NCI-H187 (cell line): ENCODE measurements around the gene VAV1.
"Not testable (repeated sequence)": the region's sequence is repeated elsewhere in the genome, so short reads cannot be mapped to it uniquely, and the experiment has no call there.

Experiments
- DNase-seq, 2 experiments: peaks; one replicate each; lab custom pipeline; 2025; lab: John Stamatoyannopoulos, UW

The VAV1 gene

GRCh38 chr19:6761053-6761676, 11.3 kb upstream of the VAV1 start:
- DNase-seq: no peak

GRCh38 chr19:6762253-6762797, 10.2 kb upstream of the VAV1 start:
- DNase-seq: not testable (repeated sequence)

DNA sequence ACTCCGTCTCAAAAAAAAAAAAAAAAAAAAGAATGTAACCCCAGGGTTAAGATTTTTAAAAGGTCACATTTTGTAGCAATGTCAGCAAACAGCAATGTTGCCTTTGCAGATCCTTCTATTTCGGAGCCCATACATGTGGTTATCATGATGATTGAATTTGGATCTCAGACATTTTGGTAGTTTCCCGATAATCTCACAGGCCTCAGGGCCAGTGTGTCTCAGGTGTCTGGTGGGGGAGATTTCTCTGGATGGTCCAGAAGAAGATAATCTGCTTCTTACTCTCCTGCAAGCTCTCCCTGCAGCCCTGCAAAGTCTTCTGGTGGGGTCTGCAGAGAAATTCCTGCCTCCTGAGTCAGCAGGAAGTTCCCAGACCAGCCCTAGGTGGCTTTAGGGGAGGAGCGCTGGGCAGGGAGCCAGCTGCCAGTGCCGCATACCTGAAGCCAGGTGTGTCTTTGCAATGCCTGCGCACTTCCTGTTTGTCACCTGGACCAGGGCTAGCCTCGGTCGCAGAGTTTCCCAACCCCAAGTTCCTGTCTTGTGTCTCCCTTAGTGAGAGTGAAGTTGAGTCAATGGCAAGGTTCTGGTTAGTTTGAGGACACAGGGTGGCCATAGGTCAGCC, 6.7 kb upstream of the VAV1 start:
- DNase-seq: no peak

DNA sequence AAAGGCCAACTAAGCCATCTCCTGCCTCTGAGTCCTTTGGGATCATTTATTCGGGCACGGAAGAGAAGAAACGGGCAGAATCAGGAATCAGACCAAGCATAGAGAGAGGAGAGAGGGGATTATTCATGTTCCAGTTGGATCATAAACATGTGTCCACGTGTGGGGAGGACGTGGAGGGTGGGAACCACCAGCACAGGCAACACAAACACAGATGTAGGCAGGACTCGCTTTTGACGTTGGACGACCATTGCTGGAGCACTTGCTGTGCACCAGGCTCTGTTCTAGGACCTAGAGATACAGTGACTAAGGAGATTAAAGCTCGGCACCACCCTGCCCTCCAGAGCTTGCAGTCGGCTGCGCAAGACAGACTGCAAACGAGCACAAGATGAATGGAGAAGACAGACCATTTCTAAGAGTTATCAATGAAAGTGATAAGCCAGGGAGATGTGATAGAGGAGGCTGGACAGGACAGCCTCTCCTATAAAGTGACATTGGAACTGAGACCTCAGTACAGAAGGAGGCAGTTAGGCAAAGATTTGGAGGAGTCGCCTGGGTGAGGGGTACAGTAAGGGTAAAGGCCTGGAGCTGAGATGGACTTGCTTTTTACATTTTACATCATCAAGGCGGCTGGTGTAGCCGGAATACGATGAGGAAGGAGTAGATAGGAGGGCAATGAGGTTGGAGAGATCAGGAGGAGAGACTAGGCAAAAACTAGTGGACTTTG, 6.0 kb upstream of the VAV1 start:
- DNase-seq: no peak

DNA sequence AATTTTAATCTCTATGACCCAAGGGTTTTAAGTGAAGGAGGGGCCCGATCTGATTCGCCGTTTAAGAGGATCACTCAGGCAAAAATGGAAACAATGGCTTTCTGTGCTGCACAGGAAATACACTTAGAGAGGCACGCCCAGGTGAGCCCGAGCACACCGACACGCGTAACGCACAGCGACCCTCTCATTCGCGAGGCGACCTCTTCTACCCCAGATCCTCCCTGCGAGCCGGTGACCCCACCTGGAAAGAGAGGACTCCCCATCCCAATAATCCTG, 5.5 kb upstream of the VAV1 start:
- DNase-seq: no peak

DNA sequence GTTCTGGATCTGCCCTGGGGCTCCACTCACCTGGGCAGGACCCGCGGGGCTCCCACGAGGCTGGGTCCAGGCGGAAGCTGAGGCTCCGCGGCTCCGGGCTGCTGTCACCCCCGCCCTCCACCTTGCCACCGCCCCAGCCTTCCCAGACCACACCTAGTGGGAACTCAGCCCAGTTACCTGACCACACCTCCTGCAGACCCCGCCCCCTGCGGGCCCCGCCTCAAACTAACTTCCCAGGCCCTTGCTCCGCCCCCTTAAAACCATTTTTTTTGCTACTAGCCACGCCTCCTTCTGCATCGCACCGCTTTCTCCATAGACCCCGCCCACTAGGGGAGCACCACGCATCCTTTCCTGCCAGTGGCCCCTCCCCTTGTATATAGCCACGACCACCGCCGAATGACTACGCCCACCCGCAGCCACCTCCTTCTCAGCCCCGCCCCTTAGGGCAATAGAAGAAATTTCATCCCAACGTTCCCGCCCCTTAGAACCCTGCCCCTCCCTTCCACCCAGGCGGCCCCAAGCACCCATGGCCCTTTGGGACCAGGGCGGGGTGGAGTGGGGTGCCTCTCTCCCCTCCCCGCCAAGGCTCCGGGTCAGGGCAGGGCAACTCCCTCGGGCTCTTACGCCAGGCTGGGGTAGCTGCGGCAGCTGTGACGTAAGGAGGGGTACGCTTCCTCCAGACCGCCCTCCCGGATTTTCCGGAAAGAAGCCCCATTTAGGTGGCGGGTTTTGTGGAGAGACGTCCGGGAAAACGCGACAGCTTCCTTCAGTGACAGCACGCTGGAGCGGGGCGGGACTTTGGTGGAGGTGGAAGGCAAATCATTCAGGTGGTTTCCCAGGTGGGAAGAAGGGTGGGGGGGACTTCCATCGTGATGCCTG, 4.9 kb upstream of the VAV1 start, which contains the start of gene SH2D3A:
Gene SH2D3A, minus strand, starts transcription at position 79 of the 879 bp plus-strand sequence. CDS start 3,687 bp downstream, outside the sequence.
- DNase-seq: no peak

- no peak for DNase-seq
Observed at GRCh38 chr19:6768236-6768785, 4.2 kb upstream of the VAV1 start.

DNA sequence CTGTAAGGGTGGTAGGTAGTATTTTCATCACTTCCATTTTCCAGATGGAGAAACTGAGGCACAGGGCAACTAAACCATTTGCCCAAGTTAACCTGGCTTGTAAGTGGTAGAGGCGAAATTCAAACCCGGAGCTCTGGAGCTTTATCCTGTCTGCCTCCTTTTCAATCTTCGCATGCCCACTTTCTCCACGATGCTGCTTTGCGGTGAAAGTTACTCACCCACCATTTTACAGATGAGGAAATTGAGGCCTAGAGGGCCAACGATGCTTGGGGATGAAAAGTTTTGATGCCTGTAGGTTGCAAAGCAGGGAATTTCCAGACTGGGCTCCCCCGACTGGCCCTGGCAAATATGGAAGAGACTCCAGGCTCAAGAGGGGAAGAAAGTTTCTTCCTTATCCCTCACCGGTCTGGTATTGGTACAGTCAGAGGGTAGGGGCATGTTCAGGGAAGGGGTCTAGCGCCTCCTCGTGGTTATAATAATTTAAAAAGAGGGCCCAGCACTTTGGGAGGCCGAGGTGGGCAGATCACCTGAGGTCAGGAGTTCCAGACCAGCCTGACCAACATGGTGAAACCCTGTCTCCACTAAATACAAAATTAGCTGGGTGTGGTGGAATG, 3.4 kb upstream of the VAV1 start:
- DNase-seq: no peak

DNA sequence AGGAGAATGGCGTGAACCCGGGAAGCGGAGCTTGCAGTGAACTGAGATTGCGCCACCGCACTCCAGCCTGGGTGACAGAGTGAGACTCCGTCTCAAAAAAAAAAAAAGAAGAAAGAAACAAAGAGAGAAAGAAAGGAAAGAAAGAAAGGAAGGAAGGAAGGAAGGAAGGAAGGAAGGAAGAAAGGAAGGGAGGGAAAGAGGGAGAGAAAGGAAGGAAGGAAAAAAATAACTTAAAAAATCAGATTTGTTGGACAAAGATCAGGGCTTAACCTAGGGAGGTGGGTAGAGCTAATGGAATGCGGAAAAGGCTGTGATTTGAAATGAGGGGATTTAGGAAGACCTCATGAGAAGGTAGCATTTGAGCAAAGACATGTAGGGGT, 870 bp upstream of the VAV1 start:
- not testable (repeated sequence) for DNase-seq

GRCh38 chr19:6772866-6773322, 386 bp downstream of the VAV1 start:
- no peak for DNase-seq

- DNase-seq: no peak
Observed at GRCh38 chr19:6773323-6773931, 919 bp downstream of the VAV1 start.

DNA sequence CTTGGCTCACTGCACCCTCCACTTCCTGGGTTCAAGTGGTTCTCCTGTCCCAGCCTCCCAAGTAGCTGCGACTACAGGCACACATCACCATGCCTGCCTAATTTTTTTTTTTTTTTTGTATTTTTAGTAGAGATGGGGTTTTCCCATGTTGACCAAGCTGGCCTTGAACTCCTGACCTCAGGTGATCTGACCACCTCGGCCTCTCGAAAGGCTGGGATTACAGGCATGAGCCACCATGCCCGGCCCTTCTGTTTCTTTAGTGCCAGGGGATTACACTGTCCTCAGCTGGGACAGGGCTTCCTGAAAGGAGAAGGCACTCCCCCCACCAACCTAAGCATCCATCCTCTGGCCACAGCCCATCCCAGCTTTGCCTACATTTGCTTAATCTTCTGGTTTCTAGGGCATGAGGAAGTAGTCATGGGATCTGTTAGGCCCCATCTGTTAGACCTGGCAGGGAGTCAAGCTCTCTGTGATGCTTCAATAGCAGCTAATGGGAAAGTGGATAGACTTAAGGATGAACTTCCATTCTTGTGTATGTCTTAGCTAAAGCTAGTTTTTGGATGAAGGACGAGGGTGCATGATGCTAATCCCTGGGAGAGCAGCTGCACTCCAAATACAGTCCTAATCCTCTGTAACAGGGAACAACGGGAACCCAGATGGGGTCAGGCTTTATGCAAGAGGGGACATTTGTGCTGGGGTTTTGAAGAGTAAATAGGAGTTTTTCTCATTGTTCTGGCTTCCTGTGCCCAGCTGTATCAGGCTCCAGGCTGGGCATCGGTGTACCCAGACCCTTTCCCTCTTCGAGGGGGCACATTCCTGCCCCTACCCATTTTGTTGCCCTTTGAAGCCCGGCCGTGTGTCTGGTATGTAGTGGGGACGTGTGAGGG, 2.6 kb downstream of the VAV1 start:
- no peak for DNase-seq

GRCh38 chr19:6776045-6776444, 3.5 kb downstream of the VAV1 start:
- not testable (repeated sequence) for DNase-seq

- no peak for DNase-seq
Observed at GRCh38 chr19:6776999-6777398, 4.5 kb downstream of the VAV1 start.

DNA sequence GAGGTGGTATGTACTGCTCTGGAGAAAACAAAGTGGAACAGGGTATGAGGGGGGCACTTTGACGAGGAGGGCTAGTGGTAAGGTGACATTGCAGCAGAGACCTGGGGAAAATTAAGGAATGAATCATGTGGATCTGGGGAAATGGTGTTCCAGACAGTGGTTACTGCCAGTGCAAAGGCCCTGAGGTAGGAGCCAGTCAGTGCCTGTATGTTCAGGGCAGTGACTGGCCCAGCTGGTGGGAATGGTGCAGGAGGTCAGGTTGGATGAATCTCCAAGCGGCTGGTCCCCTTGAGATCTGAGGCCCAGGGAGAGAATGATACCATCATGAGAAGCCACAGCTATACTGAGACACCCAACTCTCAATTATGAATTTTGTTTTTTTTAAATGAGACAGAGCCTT, 4.9 kb downstream of the VAV1 start:
- no peak for DNase-seq

DNA sequence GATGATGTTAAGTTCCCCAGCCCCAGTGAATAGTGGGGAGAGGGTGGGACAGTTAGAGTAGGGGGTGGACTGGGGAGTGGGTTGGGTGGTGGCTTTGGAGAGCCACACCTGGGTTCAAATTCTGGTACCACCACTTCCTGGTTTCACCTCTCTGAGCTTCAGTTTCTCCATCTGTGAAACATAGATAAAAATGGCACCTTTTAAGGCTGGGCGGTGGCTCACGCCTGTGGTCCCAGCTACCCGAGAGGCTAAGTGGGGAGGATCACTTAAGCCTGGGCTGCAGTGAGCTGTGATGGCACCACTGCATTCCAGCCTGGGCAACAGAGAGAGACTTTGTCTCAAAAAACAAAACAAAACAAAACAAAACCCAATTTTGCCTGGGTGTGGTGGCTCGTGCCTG, 5.9 kb downstream of the VAV1 start:
- no peak for DNase-seq

DNA sequence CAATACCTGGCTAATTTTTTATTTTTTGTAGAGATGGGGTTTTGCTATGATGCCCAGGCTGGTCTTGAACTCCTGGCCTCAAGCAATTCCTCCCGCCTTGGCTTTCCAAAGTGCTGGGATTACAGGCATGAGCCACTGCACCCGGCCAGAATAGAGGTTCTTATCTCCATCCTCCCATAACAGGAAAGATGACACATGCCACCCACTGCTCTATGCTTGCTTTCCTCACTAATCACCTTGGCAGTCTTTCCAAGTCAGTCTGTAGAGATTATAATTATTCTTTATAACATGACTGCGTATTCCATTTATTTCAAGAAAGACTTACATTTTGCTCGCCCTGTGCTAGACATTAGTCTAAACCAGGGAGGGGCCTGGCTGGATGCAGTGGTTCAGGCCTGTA, 6.7 kb downstream of the VAV1 start:
- no peak for DNase-seq

DNA sequence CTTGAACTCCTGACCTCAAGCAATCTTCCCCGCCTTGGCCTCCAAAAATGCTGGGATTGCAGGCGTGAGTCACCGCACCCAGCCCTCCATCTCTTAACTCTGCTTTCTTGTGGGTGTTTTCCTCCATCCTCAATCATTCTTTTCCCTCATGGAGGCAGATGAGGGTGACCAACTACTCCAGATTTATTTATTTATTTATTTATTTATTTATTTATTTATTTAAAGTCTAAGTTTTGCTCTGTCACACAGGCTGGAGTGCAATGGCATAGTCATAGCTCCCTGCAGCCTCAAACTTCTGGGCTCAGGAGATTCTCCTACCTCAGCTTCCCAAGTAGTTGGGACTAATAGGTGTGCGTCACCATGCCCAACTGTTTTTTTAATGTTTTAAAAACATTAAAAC, 14.9 kb downstream of the VAV1 start:
- no peak for DNase-seq

DNA sequence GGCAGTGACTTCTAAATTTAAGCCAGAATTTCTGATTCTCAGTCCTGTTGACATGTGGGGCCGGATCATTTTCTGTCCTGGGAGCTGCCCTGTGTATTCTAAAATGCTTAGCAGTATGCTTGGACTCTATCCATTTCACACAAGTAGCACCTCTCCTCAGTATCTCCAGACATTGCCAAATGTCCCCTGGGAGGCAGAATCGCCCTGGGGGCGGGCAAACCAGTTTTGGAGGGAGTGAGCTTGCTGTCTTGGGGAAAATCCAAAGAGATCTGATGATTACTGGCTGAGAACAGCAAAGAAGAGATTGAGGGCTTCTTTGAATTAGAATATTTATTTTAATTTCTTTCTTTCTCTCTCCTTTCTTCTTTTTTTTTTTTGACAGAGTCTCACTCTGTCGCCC, 16.4 kb downstream of the VAV1 start:
- no peak for DNase-seq
